OCI-LY7 (cell line): Measurements from ENCODE around the gene GNL2.

Experiments
- CTCF ChIP-seq: fragments of 200-600 bp; sonication (generic); conservative IDR thresholded peaks from 2 replicates; pipeline ENCODE4 v1.5.1; 2014; ENCODE audit warnings: mild to moderate bottlenecking, antibody characterized with exemption, low read length, moderate library complexity, mixed read lengths
- EZH2phosphoT487 ChIP-seq: fragments of 200-600 bp; sonication (generic); IDR thresholded peaks from 2 replicates; pipeline ENCODE4 v1.6.1; 2018; ENCODE audit warnings: low read depth, borderline replicate concordance, mild to moderate bottlenecking, mixed run types, antibody characterized with exemption, low read length, moderate library complexity, mixed read lengths

GRCh38 chr1:37620707-37621106, 25.0 kb upstream of the GNL2 start:
- TF ChIP-seq CTCF (no peak), EZH2phosphoT487 (no peak)
